Lower leg skin (tissue), 3 donors: ENCODE data around the gene FOXD1.

ENCODE experiments used
- POLR2A ChIP-seq, 2 donors: fragments of 450-650 bp; IDR thresholded peaks; one replicate each; pipeline ENCODE4 v1.6.1; 2016 to 2017; ENCODE audit warnings: antibody characterized with exemption in 2 of 2, mild to moderate bottlenecking in 1 of 2, moderate library complexity in 1 of 2
- TF ChIP-seq, protein P1 (sequence below), 3 donors: fragments of 450-650 bp; IDR thresholded peaks; one replicate each; pipeline ENCODE4 v1.5.1; 2016; ENCODE audit warnings: antibody characterized with exemption in 3 of 3, mild to moderate bottlenecking in 3 of 3, moderate library complexity in 2 of 3

DNA sequence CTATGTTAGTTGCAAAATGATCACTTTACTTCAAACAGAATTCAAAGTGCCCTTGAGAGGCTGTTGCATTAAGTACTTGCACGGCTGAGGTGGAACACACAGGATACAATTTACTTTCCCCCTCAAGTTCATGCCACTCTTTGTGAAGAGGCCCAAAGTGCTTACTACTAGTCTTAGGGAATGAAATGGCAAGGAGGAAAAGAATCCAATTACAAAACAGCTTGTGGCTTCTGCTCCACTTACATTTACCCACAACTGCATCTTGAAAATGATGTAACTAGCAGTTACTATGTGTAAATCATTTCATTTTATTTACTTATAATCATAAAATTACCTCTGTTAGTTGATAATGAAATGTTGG lies 14.6 kb downstream of the FOXD1 start:
- TF ChIP-seq POLR2A (IDR thresholded peaks at IDR 0.05) = no peak
- TF ChIP-seq, protein P1, sequence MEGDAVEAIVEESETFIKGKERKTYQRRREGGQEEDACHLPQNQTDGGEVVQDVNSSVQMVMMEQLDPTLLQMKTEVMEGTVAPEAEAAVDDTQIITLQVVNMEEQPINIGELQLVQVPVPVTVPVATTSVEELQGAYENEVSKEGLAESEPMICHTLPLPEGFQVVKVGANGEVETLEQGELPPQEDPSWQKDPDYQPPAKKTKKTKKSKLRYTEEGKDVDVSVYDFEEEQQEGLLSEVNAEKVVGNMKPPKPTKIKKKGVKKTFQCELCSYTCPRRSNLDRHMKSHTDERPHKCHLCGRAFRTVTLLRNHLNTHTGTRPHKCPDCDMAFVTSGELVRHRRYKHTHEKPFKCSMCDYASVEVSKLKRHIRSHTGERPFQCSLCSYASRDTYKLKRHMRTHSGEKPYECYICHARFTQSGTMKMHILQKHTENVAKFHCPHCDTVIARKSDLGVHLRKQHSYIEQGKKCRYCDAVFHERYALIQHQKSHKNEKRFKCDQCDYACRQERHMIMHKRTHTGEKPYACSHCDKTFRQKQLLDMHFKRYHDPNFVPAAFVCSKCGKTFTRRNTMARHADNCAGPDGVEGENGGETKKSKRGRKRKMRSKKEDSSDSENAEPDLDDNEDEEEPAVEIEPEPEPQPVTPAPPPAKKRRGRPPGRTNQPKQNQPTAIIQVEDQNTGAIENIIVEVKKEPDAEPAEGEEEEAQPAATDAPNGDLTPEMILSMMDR (IDR thresholded peaks at IDR 0.05) = no peak
